ENCODE data around the gene LITAFD.

Gene LITAFD

GRCh38 chr16:8921347-8921984 lies 39.3 kb downstream of the LITAFD start:
- no peak for DNase-seq

- DNase-seq = no peak
Observed at GRCh38 chr16:8923199-8923598, 41.0 kb downstream of the LITAFD start.

- no peak for DNase-seq
Observed at GRCh38 chr16:8924214-8924613, 42.1 kb downstream of the LITAFD start.

GRCh38 chr16:8925455-8925854 lies 43.3 kb downstream of the LITAFD start:
- no peak for DNase-seq

- DNase-seq = no peak
Observed at GRCh38 chr16:8926827-8927226, 44.7 kb downstream of the LITAFD start.

GRCh38 chr16:8928467-8928957 lies 46.4 kb downstream of the LITAFD start:
- DNase-seq = no peak

- DNase-seq = peak; percentile 60
Observed at GRCh38 chr16:8929086-8929748, 47.1 kb downstream of the LITAFD start.

GRCh38 chr16:8931859-8932258 lies 49.7 kb downstream of the LITAFD start:
- DNase-seq = no peak

- no peak for DNase-seq
Observed at GRCh38 chr16:8934601-8935000, 52.5 kb downstream of the LITAFD start.
